MV-4-11 (cell line): ENCODE measurements around the gene NUPR1.
"Not testable (repeated sequence)": the region's sequence is repeated elsewhere in the genome, so short reads cannot be mapped to it uniquely, and the experiment has no call there.

Source experiments
- DNase-seq: peaks from one replicate; lab custom pipeline; 2025; lab: John Stamatoyannopoulos, UW

Gene NUPR1, protein sequence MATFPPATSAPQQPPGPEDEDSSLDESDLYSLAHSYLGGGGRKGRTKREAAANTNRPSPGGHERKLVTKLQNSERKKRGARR

GRCh38 chr16:28538733-28539596 is at the start of gene NUPR1:
Gene NUPR1 (minus strand): TSS chr16:28538974. CDS start chr16:28538907, 67 bp downstream.
- no peak for DNase-seq

- no peak for DNase-seq
These were observed 48.6 kb upstream of the NUPR1 start for GRCh38 chr16:28587386-28587785.

GRCh38 chr16:28586466-28586865 is 47.7 kb upstream of the NUPR1 start:
- no peak for DNase-seq

DNA sequence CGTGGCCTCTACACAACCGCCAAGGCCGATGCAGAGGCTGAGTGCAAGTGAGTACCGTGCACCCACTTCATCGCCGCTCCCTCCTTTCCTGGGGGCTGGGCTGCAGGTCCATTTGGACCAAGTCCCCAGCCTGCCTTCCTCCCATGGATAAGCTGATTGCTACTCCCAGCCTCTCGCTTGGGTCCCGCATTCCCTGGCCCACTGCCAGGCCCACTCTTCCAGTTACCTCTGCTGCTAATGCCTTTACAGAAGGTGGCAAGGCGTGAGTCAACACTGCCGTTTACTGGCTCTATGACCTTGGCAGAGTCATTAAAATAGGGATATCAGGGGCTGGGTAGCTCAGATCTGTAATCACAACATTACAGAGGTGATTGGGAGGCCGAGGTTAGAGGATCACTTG is 46.9 kb upstream of the NUPR1 start:
- no peak for DNase-seq

- no peak for DNase-seq
These were observed 42.0 kb upstream of the NUPR1 start for GRCh38 chr16:28580726-28581315.

GRCh38 chr16:28575446-28576109 is 36.8 kb upstream of the NUPR1 start:
- DNase-seq: no peak

DNA sequence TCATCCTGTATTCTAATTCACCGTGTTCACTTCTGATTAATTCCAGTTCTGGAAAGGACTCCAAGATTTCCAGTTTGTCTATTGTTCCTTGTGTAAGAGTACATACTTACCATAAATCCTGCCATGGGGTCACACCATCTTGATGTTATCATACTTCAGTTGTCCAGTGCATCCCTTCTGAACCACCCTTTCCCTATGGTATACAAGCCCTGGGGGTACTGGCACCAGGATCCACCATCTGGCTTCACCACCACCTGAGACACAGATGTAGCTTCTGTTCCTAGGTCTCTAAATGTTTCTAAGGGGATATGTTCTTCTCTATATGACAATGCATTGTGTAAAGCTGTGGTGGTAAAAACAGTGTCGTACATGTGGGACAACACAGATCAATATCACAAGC is 36.2 kb upstream of the NUPR1 start:
- DNase-seq: no peak

- DNase-seq: no peak
These were observed 35.3 kb upstream of the NUPR1 start for GRCh38 chr16:28573738-28574718.

- DNase-seq: peak; percentile 11
These were observed 34.1 kb upstream of the NUPR1 start for GRCh38 chr16:28572696-28573510.

DNA sequence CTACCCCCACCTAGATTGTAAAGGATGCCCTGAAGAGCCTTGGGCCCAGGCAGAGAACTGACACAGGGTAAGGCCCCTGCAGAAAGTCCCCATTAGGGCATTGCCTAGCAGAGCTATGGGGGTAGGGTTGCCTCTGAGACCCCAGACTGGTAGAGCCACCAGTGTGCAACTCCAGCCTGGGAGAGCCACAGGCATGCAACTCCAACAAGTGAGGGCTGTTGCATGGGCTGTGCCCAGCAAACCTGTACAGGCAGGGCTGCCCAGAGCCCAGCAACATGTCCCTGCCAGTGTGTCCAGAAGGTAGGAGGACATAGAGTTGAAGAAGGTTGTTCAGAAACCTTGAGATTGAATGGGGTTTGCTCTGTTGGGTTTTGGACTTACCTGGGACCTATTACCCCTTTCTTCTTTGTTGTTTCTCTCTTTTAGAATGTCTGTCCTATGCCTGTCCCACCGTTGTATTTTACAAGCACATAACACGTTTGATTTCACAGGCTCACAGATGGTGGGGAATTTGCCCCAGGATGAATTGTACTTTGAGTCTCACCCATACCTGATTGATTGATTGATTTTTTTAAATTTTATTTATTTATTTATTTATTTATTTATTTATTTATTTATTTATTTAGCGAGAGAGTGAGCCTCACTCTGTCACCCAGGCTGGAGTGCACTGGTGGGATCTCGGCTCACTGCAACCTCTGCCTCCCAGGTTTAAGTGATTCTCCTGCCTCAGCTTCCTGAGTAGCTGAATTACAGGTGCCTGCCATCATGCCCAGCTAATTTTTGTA is 31.4 kb upstream of the NUPR1 start:
- no peak for DNase-seq

GRCh38 chr16:28569021-28569420 is 30.2 kb upstream of the NUPR1 start:
- peak; percentile 9 for DNase-seq

GRCh38 chr16:28567292-28567691 is 28.5 kb upstream of the NUPR1 start:
- no peak for DNase-seq

GRCh38 chr16:28566233-28566925 is 27.6 kb upstream of the NUPR1 start:
- not testable (repeated sequence) for DNase-seq

DNA sequence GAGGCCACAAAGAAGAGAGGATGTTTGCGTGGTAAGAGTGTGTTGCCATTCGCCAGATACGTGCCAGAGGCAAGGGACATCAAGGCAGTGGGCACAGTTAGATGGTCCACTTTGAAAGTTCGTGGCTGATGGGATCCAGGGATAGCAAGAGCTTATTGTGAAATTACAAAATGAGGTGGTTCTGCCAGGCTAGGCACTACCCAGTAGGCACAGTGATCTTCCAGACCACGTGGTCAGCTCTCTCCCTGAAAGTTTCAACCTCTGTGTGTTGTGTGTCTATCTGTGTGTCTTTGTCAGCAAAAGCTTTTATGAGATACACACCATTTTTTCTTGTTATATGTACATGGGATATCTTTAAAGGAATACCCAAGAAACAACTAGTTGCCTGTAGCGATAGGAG is 24.4 kb upstream of the NUPR1 start:
- no peak for DNase-seq

DNA sequence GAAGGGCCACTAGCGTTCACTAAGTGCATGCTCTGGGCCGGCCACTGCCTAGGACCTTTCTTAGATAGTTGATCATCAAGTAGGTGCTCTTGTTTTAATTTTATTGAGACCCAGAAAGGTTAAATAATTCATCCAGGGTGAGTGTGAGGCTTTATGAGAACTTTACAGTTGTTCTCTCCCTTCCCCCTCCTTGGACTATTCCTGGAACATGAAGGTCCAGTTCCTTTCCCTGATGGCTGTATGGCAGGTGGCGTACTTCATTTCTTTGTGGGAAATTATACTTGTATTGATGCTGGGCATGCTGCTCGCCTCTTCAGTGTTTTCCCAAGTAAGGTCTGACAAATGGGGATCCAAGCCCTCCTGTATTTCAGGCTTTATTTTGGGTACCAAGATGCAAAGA is 23.4 kb upstream of the NUPR1 start:
- no peak for DNase-seq

GRCh38 chr16:28561557-28562187 is 22.9 kb upstream of the NUPR1 start:
- no peak for DNase-seq

- DNase-seq: no peak
These were observed 19.7 kb upstream of the NUPR1 start for GRCh38 chr16:28558456-28558855.

GRCh38 chr16:28556914-28557320 is 18.1 kb upstream of the NUPR1 start:
- peak; percentile 60 for DNase-seq

DNA sequence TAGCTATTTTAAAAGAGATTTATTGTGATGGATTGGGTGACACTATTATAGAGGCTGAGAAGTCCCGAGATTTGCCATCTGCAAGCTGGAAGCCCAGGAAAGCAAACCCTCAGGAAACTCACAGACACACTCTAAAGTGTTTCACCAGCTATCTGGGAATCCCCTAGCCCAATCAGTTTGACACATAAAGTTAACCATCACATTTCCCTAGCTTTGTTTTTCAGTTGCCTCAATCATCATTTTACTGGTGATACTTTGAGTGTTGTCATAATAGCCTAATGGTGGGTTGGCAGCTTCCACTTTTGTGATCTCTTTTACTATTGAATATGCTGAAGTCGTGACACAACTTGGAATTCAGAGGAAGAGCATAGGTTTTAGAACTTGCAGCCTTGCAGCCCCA is 16.8 kb upstream of the NUPR1 start:
- no peak for DNase-seq
